GM10847 (cell line): Measurements from ENCODE around the gene N4BP2.

Source experiments
- POLR2A ChIP-seq: IDR thresholded peaks from 2 replicates; pipeline ENCODE4 v1.6.1; 2011; ENCODE audit not compliant: insufficient read length; ENCODE audit errors: extremely low read depth

The N4BP2 gene

DNA sequence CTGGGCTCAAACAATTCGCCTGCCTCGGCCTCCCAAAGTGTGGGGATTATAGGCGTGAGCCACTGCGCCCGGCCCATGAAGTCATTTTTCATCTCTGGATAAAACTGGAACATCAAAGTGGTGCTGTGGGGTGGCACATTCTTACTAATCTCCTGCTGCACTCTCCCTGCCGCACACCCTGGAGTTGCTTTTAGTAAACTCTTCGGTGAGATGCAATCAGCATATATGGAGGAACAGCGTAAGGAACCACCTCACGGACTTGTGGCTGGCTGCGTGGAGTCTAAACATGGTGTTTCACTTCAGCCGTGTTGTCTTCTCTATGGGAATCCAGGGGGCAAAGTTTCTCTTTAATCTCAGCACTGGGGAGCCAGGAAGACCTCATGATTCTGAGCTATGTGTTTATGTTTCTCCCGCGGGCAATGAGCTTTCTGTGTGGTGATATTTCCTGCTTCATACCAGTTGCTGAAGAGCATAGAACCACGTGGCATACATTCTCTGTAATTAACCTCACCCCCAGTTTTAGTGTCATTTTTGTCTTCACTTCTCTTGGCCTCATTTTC, 138.0 kb downstream of the N4BP2 start:
- TF ChIP-seq POLR2A = no peak

GRCh38 chr4:40195182-40196177, 138.8 kb downstream of the N4BP2 start:
- no peak for TF ChIP-seq POLR2A

DNA sequence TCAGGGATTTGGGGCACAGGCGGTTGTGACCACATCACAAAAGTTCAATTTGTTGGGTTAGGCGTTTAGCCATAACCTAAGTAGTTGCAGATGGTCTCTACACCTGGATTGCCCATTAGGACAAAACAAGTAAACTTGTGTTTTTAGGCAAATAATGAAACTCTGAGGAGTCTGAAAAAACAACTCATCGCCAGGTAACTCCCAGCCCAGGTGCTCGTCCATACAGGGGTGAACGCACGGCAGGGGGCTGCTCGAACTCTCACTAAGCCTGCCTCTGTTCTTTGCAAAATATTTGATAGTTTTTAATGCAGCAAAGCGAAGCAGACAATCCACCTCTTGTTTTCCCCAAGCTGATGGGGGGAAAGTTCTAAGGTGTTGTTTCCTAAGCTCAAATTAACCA, 139.6 kb downstream of the N4BP2 start:
- TF ChIP-seq POLR2A = no peak

DNA sequence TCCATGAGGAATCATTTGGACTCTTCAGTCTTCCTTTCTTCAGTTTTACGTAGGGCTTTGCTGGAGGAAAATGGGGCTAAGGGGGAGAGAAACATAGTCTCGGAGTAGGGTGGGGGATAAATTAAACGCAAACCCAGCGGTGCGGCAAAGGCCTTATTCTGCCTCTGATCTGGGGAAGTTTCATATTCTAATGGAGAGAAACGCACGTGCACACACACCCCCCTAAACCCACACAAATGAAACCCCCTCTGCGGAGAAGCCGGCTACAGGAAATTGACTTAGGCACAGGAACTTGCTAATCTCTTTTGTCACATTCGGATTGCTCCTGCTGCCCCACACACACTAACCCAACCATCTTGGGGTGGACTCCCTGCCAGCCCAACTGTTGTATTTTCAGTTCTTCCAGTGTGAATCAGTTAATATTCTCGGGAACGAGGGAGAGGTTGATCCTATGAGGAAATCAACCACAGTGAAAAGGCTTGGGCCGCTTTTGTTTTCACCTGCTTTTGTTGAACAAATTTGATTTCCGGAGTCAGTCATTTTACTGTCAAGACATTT, 140.2 kb downstream of the N4BP2 start, which contains the start of gene RHOH:
Gene RHOH, plus strand, starts transcription at position 308 of the 558 bp plus-strand sequence. CDS start 46,356 bp downstream, outside the sequence.
- peak; percentile 59 for TF ChIP-seq POLR2A

GRCh38 chr4:40197879-40198689, 141.4 kb downstream of the N4BP2 start:
- TF ChIP-seq POLR2A = no peak

DNA sequence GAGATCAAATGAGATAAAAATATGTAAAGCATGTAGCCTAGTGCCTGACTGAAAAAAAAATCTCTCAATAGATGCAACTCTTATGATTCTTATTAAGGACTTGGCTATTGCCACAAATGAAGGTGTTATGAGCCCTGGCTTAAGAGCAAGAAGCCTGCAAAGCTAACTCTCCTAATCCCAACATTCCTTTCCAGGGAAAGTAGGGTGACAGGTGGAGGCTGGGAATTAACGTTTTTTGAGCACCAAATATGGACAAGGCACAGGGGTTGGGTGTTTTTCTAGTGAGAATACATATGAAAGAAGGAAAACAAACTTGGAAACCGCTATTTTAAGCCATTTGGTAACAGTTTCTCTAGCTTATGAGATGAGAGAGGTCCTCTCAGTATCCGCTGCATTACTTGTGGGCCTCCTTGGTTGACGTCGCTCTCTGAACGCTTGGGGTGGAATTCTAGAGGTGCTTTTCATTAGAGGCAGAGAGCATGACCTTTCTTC, 142.6 kb downstream of the N4BP2 start:
- TF ChIP-seq POLR2A = no peak

DNA sequence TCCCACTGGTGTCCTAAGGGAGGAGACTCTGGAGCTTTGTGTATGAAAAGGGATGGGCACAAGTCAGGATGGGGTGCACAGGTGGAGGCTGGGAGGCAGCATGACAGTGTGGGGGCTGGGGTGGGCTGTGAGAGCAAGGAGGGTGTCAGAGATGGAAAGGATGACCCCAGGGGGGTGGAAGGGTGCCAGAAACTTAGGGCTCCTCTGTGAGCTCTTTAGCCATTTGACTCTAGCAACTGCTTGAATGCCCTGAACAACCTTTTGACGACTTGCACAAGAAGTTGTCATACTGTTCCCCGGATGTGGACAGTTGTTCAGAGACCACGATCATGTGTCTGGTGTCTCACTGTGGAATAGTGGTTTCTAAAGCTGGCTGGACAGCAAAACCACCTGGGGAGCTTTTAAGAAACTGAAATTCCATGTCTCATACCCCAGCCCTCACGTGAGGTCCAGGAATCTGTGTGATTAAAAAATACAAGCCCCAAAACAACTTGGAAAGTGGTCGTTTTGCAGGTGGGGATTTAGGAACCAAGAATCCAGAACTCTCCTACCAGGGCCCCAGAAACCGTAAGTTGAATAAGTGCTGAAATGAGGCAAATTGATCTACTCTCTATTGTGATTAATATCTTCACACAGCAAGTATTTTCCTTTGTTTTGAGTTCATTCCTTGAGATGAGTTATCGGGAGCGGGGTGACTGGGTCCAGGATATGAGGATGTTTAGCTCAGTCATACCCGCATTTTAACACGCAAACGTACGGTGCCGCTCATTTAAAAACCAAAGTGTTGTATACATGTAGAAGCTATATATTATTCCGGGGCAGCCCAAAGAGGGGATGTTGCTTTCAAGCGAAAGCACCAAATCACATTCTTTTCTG, 143.6 kb downstream of the N4BP2 start:
- peak; percentile 30 for TF ChIP-seq POLR2A

- TF ChIP-seq POLR2A = no peak
These were observed 144.5 kb downstream of the N4BP2 start for GRCh38 chr4:40200875-40201801.

DNA sequence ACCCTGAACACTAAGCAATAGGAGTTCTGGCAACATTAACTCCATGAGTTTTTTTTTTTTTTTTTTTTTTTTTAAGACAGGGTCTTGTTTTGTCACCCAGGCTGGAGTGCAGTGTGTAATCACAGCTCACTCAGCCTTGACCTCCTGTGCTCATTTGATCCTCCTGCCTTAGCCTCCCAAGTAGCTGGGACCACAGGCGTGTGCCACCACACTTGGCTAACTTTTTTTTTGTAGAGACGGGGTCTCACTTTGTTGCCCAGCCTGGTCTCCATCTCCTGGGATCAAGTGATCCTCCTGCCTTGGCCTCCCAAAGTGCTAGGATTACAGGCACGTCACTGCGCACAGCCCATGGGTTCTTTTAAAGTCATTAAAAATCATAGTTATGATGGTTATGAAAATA, 145.2 kb downstream of the N4BP2 start:
- no peak for TF ChIP-seq POLR2A

- no peak for TF ChIP-seq POLR2A
These were observed 145.8 kb downstream of the N4BP2 start for GRCh38 chr4:40202474-40202873.

- TF ChIP-seq POLR2A = no peak
These were observed 148.0 kb downstream of the N4BP2 start for GRCh38 chr4:40204507-40205258.
